Right forelimb (tissue), 1 donor: ENCODE data around the gene TP63.
"Not testable (repeated sequence)": the region's sequence is repeated elsewhere in the genome, so short reads cannot be mapped to it uniquely, and the experiment has no call there.

Source experiments
- DNase-seq: peaks from one replicate; pipeline ENCODE4 v3.0.0-alpha.2; 2018

The TP63 gene

GRCh38 chr3:189734061-189734460, 102.9 kb downstream of the TP63 start:
- no peak for DNase-seq

GRCh38 chr3:189735913-189736312, 104.7 kb downstream of the TP63 start:
- no peak for DNase-seq

GRCh38 chr3:189737071-189737470, 105.9 kb downstream of the TP63 start:
- DNase-seq = no peak

- DNase-seq = no peak
These were observed 106.4 kb downstream of the TP63 start for GRCh38 chr3:189737619-189738018.

GRCh38 chr3:189739378-189739777, 108.2 kb downstream of the TP63 start:
- no peak for DNase-seq

- DNase-seq = no peak
These were observed 109.0 kb downstream of the TP63 start for GRCh38 chr3:189740156-189740555.

- DNase-seq = no peak
These were observed 113.0 kb downstream of the TP63 start for GRCh38 chr3:189744235-189744634.

GRCh38 chr3:189745622-189746021, 114.4 kb downstream of the TP63 start:
- no peak for DNase-seq

GRCh38 chr3:189748046-189748445, 116.9 kb downstream of the TP63 start:
- no peak for DNase-seq

GRCh38 chr3:189750972-189751371, 119.8 kb downstream of the TP63 start:
- not testable (repeated sequence) for DNase-seq

GRCh38 chr3:189754356-189754755, 123.2 kb downstream of the TP63 start:
- no peak for DNase-seq

- DNase-seq = no peak
These were observed 125.4 kb downstream of the TP63 start for GRCh38 chr3:189756582-189757078.

- no peak for DNase-seq
These were observed 127.0 kb downstream of the TP63 start for GRCh38 chr3:189758186-189758585.

GRCh38 chr3:189766416-189766815, 135.2 kb downstream of the TP63 start:
- DNase-seq = no peak

GRCh38 chr3:189771842-189772450, 140.8 kb downstream of the TP63 start:
- DNase-seq = no peak

GRCh38 chr3:189772584-189772983, 141.4 kb downstream of the TP63 start:
- DNase-seq = no peak

GRCh38 chr3:189773056-189773455, 141.9 kb downstream of the TP63 start:
- DNase-seq = no peak

- DNase-seq = no peak
These were observed 145.1 kb downstream of the TP63 start for GRCh38 chr3:189776149-189776824.

- no peak for DNase-seq
These were observed 147.3 kb downstream of the TP63 start for GRCh38 chr3:189778340-189778950.

GRCh38 chr3:189779166-189779565, 148.0 kb downstream of the TP63 start:
- DNase-seq = no peak

GRCh38 chr3:189780546-189781270, 149.5 kb downstream of the TP63 start:
- no peak for DNase-seq

GRCh38 chr3:189781415-189781814, 150.2 kb downstream of the TP63 start:
- DNase-seq = no peak

GRCh38 chr3:189786479-189787064, 155.4 kb downstream of the TP63 start:
- DNase-seq = no peak
